DND-41 (cell line): ENCODE data around the gene LMX1A.

Experiments used
- ATAC-seq: fragments of 200-7000 bp; cut with Tn5 transposase; 3 replicates; pipeline ENCODE4 v1.9.1; 2021; ENCODE audit warnings: low read depth; ENCODE audit not compliant: insufficient read depth
- DNase-seq: peaks from one replicate; pipeline ENCODE4 v3.0.0-alpha.2; 2020
- H2AFZ ChIP-seq: 2 replicates; pipeline ENCODE4 v1.6.0; 2012; ENCODE audit warnings: low read depth, low read length
- H3K27ac ChIP-seq: 2 replicates; pipeline ENCODE4 v1.5.1; 2012; ENCODE audit warnings: low read length, inconsistent platforms
- H3K27me3 ChIP-seq: fragments of 200-600 bp; sonication (generic); 2 replicates; pipeline ENCODE4 v1.6.0; 2012; ENCODE audit warnings: low read length, mild to moderate bottlenecking, inconsistent platforms; ENCODE audit not compliant: insufficient read depth, poor library complexity
- H3K36me3 ChIP-seq: 2 replicates; pipeline ENCODE4 v1.5.1; 2012; ENCODE audit warnings: low read length, inconsistent platforms; ENCODE audit not compliant: insufficient read depth
- H3K4me1 ChIP-seq: 2 replicates; pipeline ENCODE4 v1.5.1; 2012; ENCODE audit warnings: mild to moderate bottlenecking, low read length; ENCODE audit not compliant: insufficient read depth
- H3K4me2 ChIP-seq: 2 replicates; pipeline ENCODE4 v1.6.0; 2012; ENCODE audit warnings: mild to moderate bottlenecking, moderate library complexity, low read length, inconsistent platforms; ENCODE audit not compliant: insufficient read depth
- H3K4me3 ChIP-seq, 2 experiments: fragments of 200-600 bp in 1 of 2; shearing (Covaris generic) in 1 of 2; 2 replicates each; pipeline ENCODE4 v1.5.1; 2012 to 2016; ENCODE audit warnings: inconsistent platforms in 2 of 2, low read length in 2 of 2, mild to moderate bottlenecking in 2 of 2, low read depth in 1 of 2, moderate library complexity in 1 of 2
- H3K79me2 ChIP-seq: 2 replicates; pipeline ENCODE4 v1.6.0; 2012; ENCODE audit warnings: low read length, inconsistent platforms; ENCODE audit not compliant: insufficient read depth
- H3K9ac ChIP-seq: 2 replicates; pipeline ENCODE4 v1.6.0; 2012; ENCODE audit warnings: low read depth, mild to moderate bottlenecking, inconsistent platforms, low read length, moderate library complexity
- H3K9me3 ChIP-seq: 2 replicates; pipeline ENCODE4 v1.5.1; 2012; ENCODE audit warnings: low read length, moderate library complexity, mild to moderate bottlenecking, inconsistent platforms; ENCODE audit not compliant: insufficient read depth, severe bottlenecking
- H4K20me1 ChIP-seq: 2 replicates; pipeline ENCODE4 v1.6.0; 2012; ENCODE audit warnings: low read length; ENCODE audit not compliant: insufficient read depth
- EZH2 ChIP-seq: IDR thresholded peaks from 3 replicates; pipeline ENCODE4 v1.6.1; 2012; ENCODE audit warnings: borderline replicate concordance, low read depth, mild to moderate bottlenecking, moderate library complexity, low read length, inconsistent platforms; ENCODE audit not compliant: severe bottlenecking
- TF ChIP-seq, protein P1 (sequence below): IDR thresholded peaks from 2 replicates; pipeline ENCODE4 v1.5.1; 2012; ENCODE audit warnings: borderline replicate concordance, low read length, moderate library complexity, mild to moderate bottlenecking; ENCODE audit not compliant: poor library complexity, severe bottlenecking; ENCODE audit errors: extremely low read depth

The LMX1A gene

DNA sequence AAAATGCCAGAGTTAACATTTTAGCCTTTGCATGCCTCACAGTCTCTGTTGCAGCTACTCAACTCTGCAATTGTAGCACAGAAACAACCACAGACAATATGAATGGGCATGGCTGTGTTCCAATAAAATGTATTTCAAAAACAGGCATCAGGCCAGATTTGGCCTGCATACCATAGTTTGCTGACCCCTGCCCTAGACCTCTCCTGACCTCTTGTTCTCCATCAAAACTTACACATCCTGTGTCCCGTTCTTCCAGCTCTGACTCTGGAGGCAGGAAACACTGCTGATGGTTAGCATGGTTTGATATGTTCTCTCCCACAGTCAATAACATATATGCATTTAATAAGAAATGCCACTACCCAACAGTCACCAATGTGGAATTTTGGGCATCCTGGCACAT, 138.6 kb downstream of the LMX1A start:
- no peaks in the 10 kb centered on the region for H3K79me2 ChIP-seq
- no peak overlapping the region for H3K27ac ChIP-seq
- no peaks in the 10 kb centered on the region for H4K20me1 ChIP-seq
- no peaks in the 10 kb centered on the region for H3K27me3 ChIP-seq
- H3K4me2 ChIP-seq: no peak overlapping the region
- no peaks in the 10 kb centered on the region for H3K36me3 ChIP-seq
- no peaks in the 10 kb centered on the region for H3K9me3 ChIP-seq
- TF ChIP-seq, protein P1, sequence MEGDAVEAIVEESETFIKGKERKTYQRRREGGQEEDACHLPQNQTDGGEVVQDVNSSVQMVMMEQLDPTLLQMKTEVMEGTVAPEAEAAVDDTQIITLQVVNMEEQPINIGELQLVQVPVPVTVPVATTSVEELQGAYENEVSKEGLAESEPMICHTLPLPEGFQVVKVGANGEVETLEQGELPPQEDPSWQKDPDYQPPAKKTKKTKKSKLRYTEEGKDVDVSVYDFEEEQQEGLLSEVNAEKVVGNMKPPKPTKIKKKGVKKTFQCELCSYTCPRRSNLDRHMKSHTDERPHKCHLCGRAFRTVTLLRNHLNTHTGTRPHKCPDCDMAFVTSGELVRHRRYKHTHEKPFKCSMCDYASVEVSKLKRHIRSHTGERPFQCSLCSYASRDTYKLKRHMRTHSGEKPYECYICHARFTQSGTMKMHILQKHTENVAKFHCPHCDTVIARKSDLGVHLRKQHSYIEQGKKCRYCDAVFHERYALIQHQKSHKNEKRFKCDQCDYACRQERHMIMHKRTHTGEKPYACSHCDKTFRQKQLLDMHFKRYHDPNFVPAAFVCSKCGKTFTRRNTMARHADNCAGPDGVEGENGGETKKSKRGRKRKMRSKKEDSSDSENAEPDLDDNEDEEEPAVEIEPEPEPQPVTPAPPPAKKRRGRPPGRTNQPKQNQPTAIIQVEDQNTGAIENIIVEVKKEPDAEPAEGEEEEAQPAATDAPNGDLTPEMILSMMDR: no peak
- no peak for TF ChIP-seq EZH2
- no peak overlapping the region for H3K4me3 ChIP-seq
- no peaks in the 10 kb centered on the region for H3K4me1 ChIP-seq
- DNase-seq: no peak
- H2AFZ ChIP-seq: no peak overlapping the region
- no peak for ATAC-seq
- no peak overlapping the region for H3K9ac ChIP-seq

DNA sequence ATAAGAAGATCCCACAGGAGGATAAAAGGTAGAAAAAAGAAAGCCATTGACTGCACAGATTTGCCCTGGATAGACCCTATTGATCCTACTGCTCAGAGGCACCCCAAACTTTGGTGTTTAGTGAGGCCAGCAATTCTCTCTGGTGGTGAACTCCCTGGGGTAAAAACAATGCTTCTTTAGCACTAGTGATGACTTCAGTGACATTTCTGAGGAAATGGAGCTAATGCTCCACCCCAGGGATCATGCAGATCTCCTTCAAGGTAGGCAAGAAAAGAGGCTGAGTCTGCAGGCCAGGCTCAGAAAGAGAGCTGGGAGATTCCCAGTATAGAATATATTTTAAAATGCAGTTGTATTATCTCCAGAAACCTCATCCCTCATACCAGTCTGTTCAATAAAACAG, 140.3 kb downstream of the LMX1A start:
- H2AFZ ChIP-seq: no peak overlapping the region
- H4K20me1 ChIP-seq: no peaks in the 10 kb centered on the region
- TF ChIP-seq EZH2: no peak
- TF ChIP-seq, protein P1: no peak
- H3K9me3 ChIP-seq: no peaks in the 10 kb centered on the region
- H3K79me2 ChIP-seq: no peaks in the 10 kb centered on the region
- H3K27ac ChIP-seq: no peak overlapping the region
- no peaks in the 10 kb centered on the region for H3K27me3 ChIP-seq
- no peaks in the 10 kb centered on the region for H3K36me3 ChIP-seq
- no peak overlapping the region for H3K9ac ChIP-seq
- DNase-seq (no peak), ATAC-seq (no peak)
- no peak overlapping the region for H3K4me3 ChIP-seq
- H3K4me2 ChIP-seq: no peak overlapping the region
- no peaks in the 10 kb centered on the region for H3K4me1 ChIP-seq

DNA sequence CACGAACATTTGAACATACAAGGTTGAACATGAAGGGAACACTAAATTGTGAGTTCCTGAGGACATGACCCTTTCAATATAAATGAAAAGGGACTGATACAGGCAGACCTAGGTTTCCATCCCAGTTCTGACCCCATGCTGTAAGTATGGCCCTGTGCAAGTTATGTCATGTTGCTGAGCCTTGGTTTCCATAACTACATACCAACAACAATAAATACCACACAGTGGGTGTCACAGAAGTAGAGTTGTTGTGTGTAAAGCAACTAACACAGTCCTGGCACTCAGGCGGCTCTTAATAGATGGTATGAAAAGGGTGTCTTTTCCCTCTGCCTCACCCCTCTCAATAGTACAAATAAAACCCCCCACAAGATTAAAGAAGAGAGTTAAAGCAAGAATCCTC, 140.8 kb downstream of the LMX1A start:
- TF ChIP-seq, protein P1: no peak
- TF ChIP-seq EZH2: no peak
- no peaks in the 10 kb centered on the region for H3K27me3 ChIP-seq
- H3K9ac ChIP-seq: no peak overlapping the region
- no peak overlapping the region for H2AFZ ChIP-seq
- no peaks in the 10 kb centered on the region for H3K9me3 ChIP-seq
- H3K4me3 ChIP-seq: no peak overlapping the region
- no peak overlapping the region for H3K27ac ChIP-seq
- H3K79me2 ChIP-seq: no peaks in the 10 kb centered on the region
- DNase-seq (no peak), ATAC-seq (no peak)
- no peaks in the 10 kb centered on the region for H3K36me3 ChIP-seq
- H3K4me2 ChIP-seq: no peak overlapping the region
- H4K20me1 ChIP-seq: no peaks in the 10 kb centered on the region
- no peaks in the 10 kb centered on the region for H3K4me1 ChIP-seq

DNA sequence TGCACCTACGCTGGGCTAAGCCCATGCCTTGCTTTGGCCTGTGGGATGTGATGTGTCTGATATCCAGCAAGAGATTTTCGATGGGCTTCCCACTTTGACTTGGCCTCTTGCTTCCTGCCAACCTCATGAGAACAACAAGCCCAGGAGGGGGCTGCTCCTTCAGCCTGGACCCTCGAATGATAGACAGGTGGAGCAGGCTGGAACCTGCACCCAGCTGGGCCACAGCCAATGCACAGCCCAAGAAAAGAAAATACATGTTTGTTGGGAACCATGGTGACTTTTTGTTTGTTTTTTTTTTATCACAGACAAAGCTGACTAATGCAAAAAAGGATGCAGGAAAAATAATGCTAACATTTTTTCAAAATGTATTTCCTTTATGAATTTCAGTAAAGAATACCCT, 144.3 kb downstream of the LMX1A start:
- ATAC-seq: no peak

More for the DNA sequence above, 144.3 kb downstream of the LMX1A start:
- Histone ChIP-seq H4K20me1 (no peaks in the 10 kb centered on the region), H3K9me3 (no peaks in the 10 kb centered on the region), H3K9ac (no peak overlapping the region), H3K4me1 (no peaks in the 10 kb centered on the region), H3K79me2 (no peaks in the 10 kb centered on the region), H3K4me2 (no peak overlapping the region), H2AFZ (no peak overlapping the region), H3K27me3 (no peaks in the 10 kb centered on the region), H3K36me3 (no peaks in the 10 kb centered on the region), H3K27ac (no peak overlapping the region), H3K4me3 (no peak overlapping the region)
- no peak for TF ChIP-seq EZH2
- TF ChIP-seq, protein P1: no peak
- no peak for DNase-seq
